IMR-90 (cell line): ENCODE measurements around the gene SYNGR3. TPM values are rescaled to one million over a fixed set of nuclear protein-coding genes. Genes with fewer than 3 reads are reported as not detected.

ENCODE experiments used
- ATAC-seq: fragments of 200-7000 bp; cut with Tn5 transposase; 2 replicates; pipeline ENCODE4 v1.9.1; 2020; ENCODE audit warnings: low read depth, mild to moderate bottlenecking, moderate library complexity
- BruUV-seq: library from RNA; stranded (reverse); fragments of 400-500 nt; replicated peaks from 2 replicates; lab custom pipeline; 2021; lab: Mats Ljungman, UMichigan
- CTCF ChIA-PET: fragments of 300-600 bp; formaldehyde crosslinking; extraction: SDS; loops from one replicate; lab custom pipeline; 2021; ENCODE audit warnings: antibody characterized with exemption; lab: Yijun Ruan, JAX
- POLR2A ChIA-PET: fragments of 300-600 bp; sonication (Branson Sonifier 250); formaldehyde crosslinking; loops from one replicate; lab custom pipeline; 2022; ENCODE audit warnings: antibody characterized with exemption; ENCODE audit not compliant: unreplicated experiment; lab: Charles Lee
- DNase-seq: peaks from one replicate; pipeline ENCODE4 v3.0.0; 2013
- H2AFZ ChIP-seq: replicated peaks from 2 replicates; pipeline ENCODE3; 2013; ENCODE audit warnings: low read length, mild to moderate bottlenecking; ENCODE audit not compliant: poor library complexity
- H2AK5ac ChIP-seq: 2 replicates; pipeline ENCODE4 v1.6.1; 2013; ENCODE audit warnings: low read depth, low read length, inconsistent platforms
- H2AK9ac ChIP-seq: replicated peaks from 2 replicates; pipeline ENCODE3; 2013; ENCODE audit warnings: mild to moderate bottlenecking, low read depth, low read length, moderate library complexity; ENCODE audit not compliant: poor library complexity
- H2BK120ac ChIP-seq: 2 replicates; pipeline ENCODE4 v1.6.1; 2013; ENCODE audit warnings: low read depth, low read length, inconsistent platforms
- H2BK15ac ChIP-seq: 3 replicates; pipeline ENCODE4 v1.6.1; 2013; ENCODE audit warnings: low read depth, low read length, inconsistent platforms
- H2BK20ac ChIP-seq: 2 replicates; pipeline ENCODE4 v1.6.1; 2013; ENCODE audit warnings: low read depth, mild to moderate bottlenecking, inconsistent platforms, low read length, moderate library complexity
- H2BK5ac ChIP-seq: 2 replicates; pipeline ENCODE4 v1.6.1; 2013; ENCODE audit warnings: mild to moderate bottlenecking, low read depth, low read length, inconsistent platforms; ENCODE audit not compliant: poor library complexity, severe bottlenecking
- H3K14ac ChIP-seq: replicated peaks from 2 replicates; pipeline ENCODE4 v1.6.1; 2013; ENCODE audit warnings: low read depth, low read length, inconsistent platforms
- H3K18ac ChIP-seq: 2 replicates; pipeline ENCODE4 v1.6.1; 2013; ENCODE audit warnings: low read depth, low read length, control low read depth
- H3K23ac ChIP-seq: 2 replicates; pipeline ENCODE4 v1.6.1; 2013; ENCODE audit warnings: low read depth, low read length, inconsistent platforms
- H3K27ac ChIP-seq: 2 replicates; pipeline ENCODE4 v1.5.1; 2013; ENCODE audit warnings: mild to moderate bottlenecking, control low read depth, low read length; ENCODE audit not compliant: insufficient read depth
- H3K27me3 ChIP-seq: 2 replicates; pipeline ENCODE4 v1.6.1; 2013; ENCODE audit warnings: low read length; ENCODE audit not compliant: control insufficient read depth, insufficient read depth
- H3K36me3 ChIP-seq: 2 replicates; pipeline ENCODE4 v1.6.1; 2013; ENCODE audit warnings: low read length, mixed read lengths; ENCODE audit not compliant: control insufficient read depth, insufficient read depth
- H3K4ac ChIP-seq: 2 replicates; pipeline ENCODE4 v1.6.1; 2013; ENCODE audit warnings: low read depth, low read length, inconsistent platforms
- H3K4me1 ChIP-seq: 2 replicates; pipeline ENCODE4 v1.6.1; 2013; ENCODE audit warnings: low read length, mixed read lengths; ENCODE audit not compliant: control insufficient read depth, insufficient read depth
- H3K4me2 ChIP-seq: 2 replicates; pipeline ENCODE4 v1.6.1; 2013; ENCODE audit warnings: low read depth, mild to moderate bottlenecking, control low read depth, low read length, moderate library complexity
- H3K4me3 ChIP-seq: 2 replicates; pipeline ENCODE4 v1.5.1; 2013; ENCODE audit warnings: low read depth, mild to moderate bottlenecking, control low read depth, low read length, moderate library complexity; ENCODE audit not compliant: insufficient read depth
- H3K56ac ChIP-seq: 2 replicates; pipeline ENCODE4 v1.6.1; 2013; ENCODE audit warnings: low read length, inconsistent platforms; ENCODE audit not compliant: insufficient read depth; ENCODE audit errors: extremely low read depth
- H3K79me1 ChIP-seq, 2 experiments: 2 replicates each; pipeline ENCODE4 v1.6.1; 2013; ENCODE audit warnings: low read length in 2 of 2, inconsistent platforms in 1 of 2, low read depth in 1 of 2
- H3K9ac ChIP-seq: 2 replicates; pipeline ENCODE4 v1.6.1; 2013; ENCODE audit warnings: low read depth, low read length, control low read depth
- H3K9me1 ChIP-seq: 2 replicates; pipeline ENCODE4 v1.6.1; 2013; ENCODE audit warnings: low read length, inconsistent platforms; ENCODE audit not compliant: insufficient read depth
- H3K9me3 ChIP-seq: 2 replicates; pipeline ENCODE4 v1.6.1; 2013; ENCODE audit warnings: low read length; ENCODE audit not compliant: control insufficient read depth, insufficient read depth
- H4K20me1 ChIP-seq: 2 replicates; pipeline ENCODE4 v1.6.1; 2013; ENCODE audit warnings: low read length, inconsistent platforms; ENCODE audit not compliant: insufficient read depth
- H4K5ac ChIP-seq: 2 replicates; pipeline ENCODE4 v1.6.1; 2013; ENCODE audit warnings: mild to moderate bottlenecking, low read depth, low read length, control low read depth
- H4K8ac ChIP-seq, 2 experiments: 2 replicates each; pipeline ENCODE4 v1.6.1; 2013; ENCODE audit warnings: low read depth in 2 of 2, low read length in 2 of 2, control low read depth in 1 of 2, inconsistent platforms in 1 of 2
- H4K91ac ChIP-seq: 2 replicates; pipeline ENCODE4 v1.6.1; 2013; ENCODE audit warnings: low read depth, low read length, inconsistent platforms; ENCODE audit not compliant: insufficient read depth
- BHLHE40 ChIP-seq: fragments of 150-350 bp; IDR thresholded peaks from 2 replicates; pipeline ENCODE4 v1.6.1; 2016; ENCODE audit warnings: mild to moderate bottlenecking, low read depth, low read length
- CEBPB ChIP-seq: IDR thresholded peaks from 2 replicates; pipeline ENCODE4 v1.6.1; 2012; ENCODE audit warnings: low read depth, low read length, improper control_type of control experiment
- ELK1 ChIP-seq: fragments of 150-350 bp; IDR thresholded peaks from 2 replicates; pipeline ENCODE4 v1.6.1; 2016; ENCODE audit warnings: low read depth, mild to moderate bottlenecking, low read length, moderate library complexity, borderline replicate concordance
- FOS ChIP-seq: fragments of 150-350 bp; IDR thresholded peaks from 2 replicates; pipeline ENCODE4 v1.6.1; 2016; ENCODE audit warnings: low read depth, low read length
- MAFK ChIP-seq: IDR thresholded peaks from 2 replicates; pipeline ENCODE4 v1.6.1; 2012; ENCODE audit warnings: low read depth, low read length, improper control_type of control experiment
- MXI1 ChIP-seq: IDR thresholded peaks from 2 replicates; pipeline ENCODE4 v1.6.1; 2012; ENCODE audit warnings: low read depth, mild to moderate bottlenecking, low read length, moderate library complexity, borderline replicate concordance
- POLR2A ChIP-seq: IDR thresholded peaks from 2 replicates; pipeline ENCODE4 v1.6.1; 2012; ENCODE audit warnings: mild to moderate bottlenecking, low read depth, low read length
- RAD21 ChIP-seq: IDR thresholded peaks from 2 replicates; pipeline ENCODE4 v1.6.1; 2012; ENCODE audit warnings: low read length, improper control_type of control experiment
- RCOR1 ChIP-seq: IDR thresholded peaks from 2 replicates; pipeline ENCODE4 v1.6.1; 2012; ENCODE audit warnings: mild to moderate bottlenecking, low read length, improper control_type of control experiment; ENCODE audit not compliant: insufficient replicate concordance
- SMC3 ChIP-seq: fragments of 150-350 bp; IDR thresholded peaks from 2 replicates; pipeline ENCODE4 v1.6.1; 2016; ENCODE audit warnings: low read depth, mild to moderate bottlenecking, antibody characterized with exemption, low read length, moderate library complexity
- USF2 ChIP-seq: fragments of 150-350 bp; IDR thresholded peaks from 2 replicates; pipeline ENCODE4 v1.6.1; 2017; ENCODE audit warnings: mild to moderate bottlenecking, antibody characterized with exemption, low read length, low read depth
- WGBS, 2 experiments: methylation state at CpG; one replicate each; pipeline versions ENCODE4 v1.1.5 to v1.1.7; 2013; ENCODE audit warnings: missing lambda C conversion rate in 2 of 2; ENCODE audit not compliant: insufficient read length in 1 of 2; ENCODE audit errors: extremely low coverage in 2 of 2; 5-methylcytosine and 5-hydroxymethylcytosine counted together
- dilution Hi-C: fragments of 300-500 bp; cut with HindIII; formaldehyde crosslinking; loops from one replicate; pipeline ENCODE4 v1.14.3; 2018; ENCODE audit warnings: low sequenced_read_pairs; ENCODE audit not compliant: unreplicated experiment
- in situ Hi-C: fragments of 300-500 bp; cut with MboI; formaldehyde crosslinking; loops from 3 replicates; pipeline ENCODE4 v1.14.3; 2019; ENCODE audit warnings: low sequenced_read_pairs, inconsistent platforms, mixed read lengths
- intact Hi-C: fragments of 100-400 bp; cut with micrococcal nuclease; formaldehyde crosslinking; loops from 2 replicates; pipeline ENCODE4 v1.10.0; 2022
- polyA plus RNA-seq, 3 experiments: library from polyadenylated mRNA; depleted of rRNA; stranded (reverse); fragments of >200 nt; gene quantifications; 2 replicates each; pipeline ENCODE4 v1.2.3, GENCODE V29; 2012; ENCODE audit warnings: low replicate concordance in 1 of 3
- total RNA-seq: library from RNA; depleted of rRNA; stranded (reverse); fragments of >200 nt; gene quantifications from 2 replicates; pipeline ENCODE4 v1.2.3, GENCODE V29; 2012

SYNGR3 gene
- total and polyA plus RNA-seq, 2 of the 4 experiments (the other 2 are of a cell fraction) = 1.8 to 5.8 TPM

GRCh38 chr16:2025251-2025650, 35.5 kb downstream of the SYNGR3 start:
- ChIA-PET CTCF (no interaction called here), POLR2A (no interaction called here)
- Histone ChIP-seq H3K9ac (no peak overlapping the region), H3K36me3 (peaks cover 9% of the 10 kb centered on the region; the same call in 1 of the 2 replicates), H2AFZ (peak overlapping the region; percentile 67), H2AK9ac (peak overlapping the region; percentile 96), H3K9me3 (no peaks in the 10 kb centered on the region), H4K91ac (no peak overlapping the region), H2AK5ac (peak overlapping the region; percentile 70; the same call in 1 of the 2 replicates), H3K4me2 (no peak overlapping the region), H3K18ac (no peak overlapping the region), H4K20me1 (peaks cover 15% of the 10 kb centered on the region), H2BK120ac (no peak overlapping the region), H3K23ac (no peak overlapping the region), H3K4me1 (peaks cover 20% of the 10 kb centered on the region), H3K4me3 (no peak overlapping the region), H4K8ac (no peak overlapping the region), H3K79me1 (peaks cover 6 to 35% of the 10 kb centered on the region in 2 experiments), H2BK20ac (0 out of 2 replicates have a peak overlapping the region, but pooled peaks have one; percentile 12), H4K5ac (no peak overlapping the region), H3K27ac (no peak overlapping the region), H2BK15ac (no peak overlapping the region), H3K56ac (no peak overlapping the region), H3K9me1 (peaks cover 9% of the 10 kb centered on the region), H3K14ac (no peak overlapping the region), H3K27me3 (peaks cover 5% of the 10 kb centered on the region; the same call in 1 of the 2 replicates), H3K4ac (peak overlapping the region; percentile 33; the same call in 1 of the 2 replicates), H2BK5ac (no peak overlapping the region)
- in situ Hi-C loops = no loop called here
- dilution Hi-C loops = no loop called here
- WGBS, 2 experiments = 95% methylated on average over 4 of the region's 14 CpGs; no CpG with 5 or more reads in 1 of the 2 experiments
- intact Hi-C loops = no loop called here
- BruUV-seq = no TSS peak
- DNase-seq (no peak), ATAC-seq (no peak)
- no peak for TF ChIP-seq SMC3
- TF ChIP-seq RCOR1 = no peak
- no peak for TF ChIP-seq MXI1
- TF ChIP-seq BHLHE40 = no peak
- no peak for TF ChIP-seq CEBPB
- no peak for TF ChIP-seq RAD21
- TF ChIP-seq POLR2A = no peak
- TF ChIP-seq FOS = no peak
- no peak for TF ChIP-seq MAFK
- TF ChIP-seq USF2 = no peak
- no peak for TF ChIP-seq ELK1
